ENCODE results near the gene CUBN. TPM values are rescaled to one million over a fixed set of nuclear protein-coding genes. Genes with fewer than 3 reads are reported as not detected.

The CUBN gene
- total RNA-seq, 2 donors from 2014 or later, result 0.75 to 1.3 TPM

- Histone ChIP-seq H3K4me3 (ENCODE audit: low read length) (no peak overlapping the region), H3K4me1 (ENCODE audit: control insufficient read depth, insufficient read depth, low read length) (peaks cover 7% of the 10 kb centered on the region), H3K27ac (ENCODE audit: low read depth, low read length) (no peak overlapping the region), H3K27me3 (ENCODE audit: control insufficient read depth, insufficient read depth, low read length, poor library complexity, severe bottlenecking) (no peaks in the 10 kb centered on the region), H3K9ac (ENCODE audit: extremely low read depth, low read length, poor library complexity, severe bottlenecking) (no peak overlapping the region), H3K36me3 (ENCODE audit: control insufficient read depth, insufficient read depth, low read length) (no peaks in the 10 kb centered on the region), H3K9me3 (ENCODE audit: control insufficient read depth, low read length) (no peaks in the 10 kb centered on the region)
- Mint-ChIP-seq H3K27ac (no peak overlapping the region), H3K36me3 (ENCODE audit: low read depth) (no peaks in the 10 kb centered on the region), H3K27me3 (ENCODE audit: insufficient read depth) (no peaks in the 10 kb centered on the region), H3K4me3 (no peak overlapping the region), H3K9me3 (no peaks in the 10 kb centered on the region), H3K4me1 (peaks cover 9% of the 10 kb centered on the region)
- WGBS, 2 experiments (ENCODE audit: insufficient coverage in 1 of 2, insufficient read length in 1 of 2), result 89 to 100% methylated on average over 2 of the region's 2 CpGs
- TF ChIP-seq CTCF (conservative IDR thresholded peaks at IDR 0.05), result no peak
- DNase-seq, result no peak
These were observed 51.7 kb downstream of the CUBN start for GRCh38 chr10:17077890-17078289.

- Histone ChIP-seq H3K27ac (ENCODE audit: low read depth, low read length) (no peak overlapping the region), H3K4me1 (ENCODE audit: control insufficient read depth, insufficient read depth, low read length) (peaks cover 7% of the 10 kb centered on the region), H3K36me3 (ENCODE audit: control insufficient read depth, insufficient read depth, low read length) (no peaks in the 10 kb centered on the region), H3K9me3 (ENCODE audit: control insufficient read depth, low read length) (no peaks in the 10 kb centered on the region), H3K27me3 (ENCODE audit: control insufficient read depth, insufficient read depth, low read length, poor library complexity, severe bottlenecking) (no peaks in the 10 kb centered on the region), H3K4me3 (ENCODE audit: low read length) (no peak overlapping the region), H3K9ac (ENCODE audit: extremely low read depth, low read length, poor library complexity, severe bottlenecking) (no peak overlapping the region)
- 79 to 100% methylated on average over 1 to 5 of the region's 5 CpGs for WGBS, 2 experiments (ENCODE audit: insufficient coverage in 1 of 2, insufficient read length in 1 of 2)
- no peaks in the 10 kb centered on the region for H3K9me3 Mint-ChIP-seq
- DNase-seq, result no peak
- H3K27me3 Mint-ChIP-seq (ENCODE audit: insufficient read depth), result no peaks in the 10 kb centered on the region
- TF ChIP-seq CTCF (conservative IDR thresholded peaks at IDR 0.05), result no peak
- H3K4me3 Mint-ChIP-seq, result no peak overlapping the region
- H3K4me1 Mint-ChIP-seq, result peaks cover 10% of the 10 kb centered on the region
- H3K27ac Mint-ChIP-seq, result no peak overlapping the region
- no peaks in the 10 kb centered on the region for H3K36me3 Mint-ChIP-seq (ENCODE audit: low read depth)
These were observed 52.2 kb downstream of the CUBN start for GRCh38 chr10:17077346-17077781.

- no peak for DNase-seq
- Histone ChIP-seq H3K9ac (ENCODE audit: extremely low read depth, low read length, poor library complexity, severe bottlenecking) (no peak overlapping the region), H3K9me3 (ENCODE audit: control insufficient read depth, low read length) (no peaks in the 10 kb centered on the region), H3K36me3 (ENCODE audit: control insufficient read depth, insufficient read depth, low read length) (no peaks in the 10 kb centered on the region), H3K4me3 (ENCODE audit: low read length) (no peak overlapping the region), H3K4me1 (ENCODE audit: control insufficient read depth, insufficient read depth, low read length) (peaks cover 7% of the 10 kb centered on the region), H3K27me3 (ENCODE audit: control insufficient read depth, insufficient read depth, low read length, poor library complexity, severe bottlenecking) (no peaks in the 10 kb centered on the region), H3K27ac (ENCODE audit: low read depth, low read length) (no peak overlapping the region)
- WGBS, 2 experiments (ENCODE audit: insufficient coverage in 1 of 2, insufficient read length in 1 of 2), result 94 to 97% methylated on average over 7 to 8 of the region's 8 CpGs
- H3K27me3 Mint-ChIP-seq (ENCODE audit: insufficient read depth), result no peaks in the 10 kb centered on the region
- H3K4me1 Mint-ChIP-seq, result peaks cover 13% of the 10 kb centered on the region
- no peaks in the 10 kb centered on the region for H3K9me3 Mint-ChIP-seq
- H3K36me3 Mint-ChIP-seq (ENCODE audit: low read depth), result no peaks in the 10 kb centered on the region
- H3K4me3 Mint-ChIP-seq, result no peak overlapping the region
- TF ChIP-seq CTCF (conservative IDR thresholded peaks at IDR 0.05), result no peak
- no peak overlapping the region for H3K27ac Mint-ChIP-seq
These were observed 52.8 kb downstream of the CUBN start for GRCh38 chr10:17076626-17077345.

All from endodermal cell (in vitro differentiated cells).